Adrenal gland (tissue), 12 donors: ENCODE results near the gene SURF2. TPM values are rescaled to one million over a fixed set of nuclear protein-coding genes. Genes with fewer than 3 reads are reported as not detected.
"Not testable (repeated sequence)": the region's sequence is repeated elsewhere in the genome, so short reads cannot be mapped to it uniquely, and the experiment has no call there.

Experiments used
- DNase-seq, 7 donors: peaks; one replicate each; pipeline ENCODE4 v3.0.0-alpha.2; 2019 to 2020
- H3K27ac ChIP-seq, 5 donors: fragments of 200-600 bp; sonication (generic) in 4 of 5; 1 replicate in 3 of 5; 2 replicates in 2 of 5; pipeline versions ENCODE4 v1.5.1 to v1.8.0; 2016 to 2020; ENCODE audit warnings: mild to moderate bottlenecking in 1 of 5
- H3K27me3 ChIP-seq: fragments of 200-600 bp; 2 replicates; pipeline ENCODE4 v1.8.0; 2021
- H3K36me3 ChIP-seq, 2 donors: fragments of 200-600 bp; replicated peaks in 1 of 2; 1 replicate in 1 of 2; 2 replicates in 1 of 2; pipeline versions ENCODE4 v1.5.1 to v1.8.0; 2018 to 2022
- H3K4me1 ChIP-seq, 2 donors: fragments of 200-600 bp; replicated peaks in 1 of 2; 1 replicate in 1 of 2; 2 replicates in 1 of 2; pipeline versions ENCODE4 v1.5.1 to v1.8.0; 2018 to 2021
- H3K4me3 ChIP-seq, 4 donors: fragments of 200-600 bp; sonication (generic) in 3 of 4; one replicate each; pipeline ENCODE4 v1.5.1; 2016 to 2018
- H3K9me3 ChIP-seq, 3 donors: fragments of 200-600 bp; sonication (generic) in 1 of 3; replicated peaks in 1 of 3; 1 replicate in 2 of 3; 2 replicates in 1 of 3; pipeline versions ENCODE4 v1.5.1 to v1.8.0; 2016 to 2021
- POLR2A ChIP-seq, 2 donors: fragments of 450-650 bp; IDR thresholded peaks; one replicate each; pipeline ENCODE4 v1.6.1; 2017; ENCODE audit warnings: antibody characterized with exemption in 2 of 2, mild to moderate bottlenecking in 2 of 2, moderate library complexity in 1 of 2
- WGBS, 4 donors: extraction: QIAGEN DNeasy Blood & Tissue Kit in 2 of 4; methylation state at CpG; one replicate each; pipeline versions ENCODE4 v1.1.5 to v1.1.7; 2013 to 2017; 5-methylcytosine and 5-hydroxymethylcytosine counted together
- intact Hi-C, 2 donors: fragments of 100-400 bp; cut with DNase I; formaldehyde crosslinking; loops; one replicate each; pipeline versions ENCODE4 v1.14.1 to v1.15.0; 2022 to 2023
- polyA plus RNA-seq, 3 donors: library from polyadenylated mRNA; stranded (reverse); fragments of 200-250 nt in 2 of 3; fragments of 350-450 nt in 1 of 3; fragmentation: Illumina TruSeq in 1 of 3; extraction: RNeasy Lipid Tissue Mini Kit (QIAGEN cat#74804) in 1 of 3; gene quantifications; one replicate each; pipeline ENCODE4 v1.2.3, GENCODE V29; 2013 to 2014
- total RNA-seq, 9 donors: library from RNA; depleted of rRNA in 4 of 9; stranded (reverse); fragments of >200 nt in 4 of 9; fragments of 120-200 nt in 1 of 9; fragmentation: NEBNext Ultra II Directional in 1 of 9; extraction: Animal tissue kit (Norgen Biotek cat#: 25700) in 1 of 9; gene quantifications; one replicate each; pipeline versions ENCODE4 v1.1.0 to v1.2.4, GENCODE V29; 2013 to 2023
- TF ChIP-seq, protein P1 (sequence below), 6 experiments: fragments of 450-650 bp in 4 of 6; fragments of 200-600 bp in 2 of 6; sonication (generic) in 1 of 6; IDR thresholded peaks; 1 replicate in 5 of 6; 2 replicates in 1 of 6; pipeline versions ENCODE4 v1.5.1 to v1.8.0; 2016 to 2021; ENCODE audit warnings: antibody characterized with exemption in 6 of 6, mild to moderate bottlenecking in 2 of 6, moderate library complexity in 1 of 6
- donor health status: healthy with polysubstance abuse.
- donor health status: Bipolar disorder and iron deficiency.
- donor health status: DM: yes; HTN: yes; CAD: no.
- donor health status: DM: no; HTN: no; CAD: no.
- donor health status: DM: no; HTN: no; CAD: no.
- donor health status: DM: yes; HTN: yes; CAD: no.

SURF2 gene
- total and polyA plus RNA-seq, 12 donors: 13.4 to 53.0 (median 23.4) TPM

DNA sequence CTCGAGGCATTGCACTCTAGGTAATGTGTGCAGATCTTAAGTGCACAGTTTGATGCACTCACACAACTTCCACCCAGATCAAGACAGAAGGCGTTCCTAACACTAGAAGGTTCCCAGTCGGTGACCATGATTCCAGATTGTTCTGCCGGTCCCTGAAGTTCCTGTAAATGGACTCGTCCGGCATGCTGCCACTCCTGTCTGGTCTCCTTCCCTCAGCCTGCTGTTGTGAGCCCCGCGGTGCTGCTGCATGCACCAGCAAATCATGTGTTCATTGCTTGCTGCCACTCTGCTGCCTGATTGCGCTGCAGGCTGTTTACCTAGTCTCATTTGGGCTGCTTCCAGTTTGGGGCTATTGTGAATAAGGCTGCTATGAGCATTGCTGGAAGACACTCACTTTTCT is 31.3 kb downstream of the SURF2 start:
- H3K9me3 ChIP-seq: no peaks in the 10 kb centered on the region
- intact Hi-C loops: no loop called here

DNA sequence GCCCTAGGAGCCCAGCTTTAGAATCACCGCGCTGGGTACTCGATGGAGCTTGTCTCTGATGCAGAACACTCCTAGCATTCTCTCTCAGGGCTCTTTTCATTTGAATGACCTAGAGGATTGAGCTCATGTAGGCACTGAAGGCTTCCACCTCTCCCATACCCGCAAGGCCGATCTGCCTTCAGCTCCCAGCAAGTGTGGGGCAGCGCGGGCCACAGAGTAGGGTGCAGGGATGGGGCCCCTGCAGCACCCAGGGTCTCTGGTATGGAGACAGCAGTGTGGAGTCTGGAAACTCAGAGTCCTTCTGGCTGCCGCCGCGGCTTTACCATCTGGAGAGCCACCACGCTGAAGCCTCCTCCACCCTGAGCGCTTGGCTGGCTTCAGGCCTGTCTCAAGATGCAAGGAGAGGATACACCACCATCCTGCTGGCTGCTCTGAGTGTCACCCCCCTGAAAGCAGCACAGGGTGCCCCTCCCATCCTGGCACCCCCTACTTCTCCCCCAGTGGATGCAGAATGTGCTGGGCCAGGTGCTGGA is 32.7 kb downstream of the SURF2 start:
- TF ChIP-seq, protein P1, sequence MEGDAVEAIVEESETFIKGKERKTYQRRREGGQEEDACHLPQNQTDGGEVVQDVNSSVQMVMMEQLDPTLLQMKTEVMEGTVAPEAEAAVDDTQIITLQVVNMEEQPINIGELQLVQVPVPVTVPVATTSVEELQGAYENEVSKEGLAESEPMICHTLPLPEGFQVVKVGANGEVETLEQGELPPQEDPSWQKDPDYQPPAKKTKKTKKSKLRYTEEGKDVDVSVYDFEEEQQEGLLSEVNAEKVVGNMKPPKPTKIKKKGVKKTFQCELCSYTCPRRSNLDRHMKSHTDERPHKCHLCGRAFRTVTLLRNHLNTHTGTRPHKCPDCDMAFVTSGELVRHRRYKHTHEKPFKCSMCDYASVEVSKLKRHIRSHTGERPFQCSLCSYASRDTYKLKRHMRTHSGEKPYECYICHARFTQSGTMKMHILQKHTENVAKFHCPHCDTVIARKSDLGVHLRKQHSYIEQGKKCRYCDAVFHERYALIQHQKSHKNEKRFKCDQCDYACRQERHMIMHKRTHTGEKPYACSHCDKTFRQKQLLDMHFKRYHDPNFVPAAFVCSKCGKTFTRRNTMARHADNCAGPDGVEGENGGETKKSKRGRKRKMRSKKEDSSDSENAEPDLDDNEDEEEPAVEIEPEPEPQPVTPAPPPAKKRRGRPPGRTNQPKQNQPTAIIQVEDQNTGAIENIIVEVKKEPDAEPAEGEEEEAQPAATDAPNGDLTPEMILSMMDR (IDR thresholded peaks at IDR 0.05): no peak
- no peak for TF ChIP-seq POLR2A (IDR thresholded peaks at IDR 0.05)
- H3K4me3 ChIP-seq: no peak overlapping the region
- H3K36me3 ChIP-seq: no peaks in the 10 kb centered on the region
- no peak overlapping the region for H3K27ac ChIP-seq
- H3K27me3 ChIP-seq: no peaks in the 10 kb centered on the region
- DNase-seq: no peak
- 84 to 95% (median 93%) methylated on average over 2 to 12 of the region's 12 CpGs for WGBS, 4 donors
- no peaks in the 10 kb centered on the region for H3K9me3 ChIP-seq
- intact Hi-C loops: no loop called here
- no peaks in the 10 kb centered on the region for H3K4me1 ChIP-seq

More for the DNA sequence above, 31.3 kb downstream of the SURF2 start:
- WGBS, 4 donors: 84 to 87% (median 86%) methylated on average over 5 to 9 of the region's 9 CpGs
- TF ChIP-seq, protein P1 (IDR thresholded peaks at IDR 0.05): no peak
- TF ChIP-seq POLR2A (IDR thresholded peaks at IDR 0.05): no peak
- no peak for DNase-seq
- Histone ChIP-seq H3K4me3 (no peak overlapping the region), H3K4me1 (no peaks in the 10 kb centered on the region), H3K36me3 (no peaks in the 10 kb centered on the region), H3K27me3 (no peaks in the 10 kb centered on the region), H3K27ac (no peak overlapping the region)

DNA sequence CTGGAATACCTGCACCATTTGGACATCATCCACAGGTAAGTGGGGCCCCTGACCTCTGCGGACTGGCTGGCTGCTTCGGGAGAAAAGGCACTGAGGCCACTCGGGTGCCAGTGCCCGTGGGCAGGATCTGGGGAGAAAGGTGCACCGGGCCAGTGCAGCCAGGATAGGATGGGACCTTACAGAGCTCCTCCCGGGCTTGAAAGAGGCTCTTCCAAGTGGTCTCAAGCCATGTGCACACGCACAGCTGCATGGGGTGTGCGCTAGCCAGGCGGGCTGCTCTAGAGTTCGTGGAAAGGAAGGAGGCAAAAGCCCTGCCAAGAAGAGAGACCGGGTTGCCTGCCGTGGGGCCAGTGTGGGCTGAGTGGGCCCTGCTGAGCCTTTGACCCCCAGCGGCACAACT is 33.2 kb downstream of the SURF2 start:
- Histone ChIP-seq H3K27me3 (no peaks in the 10 kb centered on the region), H3K36me3 (no peaks in the 10 kb centered on the region), H3K4me3 (no peak overlapping the region), H3K27ac (no peak overlapping the region), H3K4me1 (no peaks in the 10 kb centered on the region), H3K9me3 (no peaks in the 10 kb centered on the region)
- DNase-seq: no peak
- 76 to 89% (median 87%) methylated on average over 8 to 13 of the region's 13 CpGs for WGBS, 4 donors
- no peak for TF ChIP-seq POLR2A (IDR thresholded peaks at IDR 0.05)
- TF ChIP-seq, protein P1 (IDR thresholded peaks at IDR 0.05): no peak
- intact Hi-C loops: no loop called here

DNA sequence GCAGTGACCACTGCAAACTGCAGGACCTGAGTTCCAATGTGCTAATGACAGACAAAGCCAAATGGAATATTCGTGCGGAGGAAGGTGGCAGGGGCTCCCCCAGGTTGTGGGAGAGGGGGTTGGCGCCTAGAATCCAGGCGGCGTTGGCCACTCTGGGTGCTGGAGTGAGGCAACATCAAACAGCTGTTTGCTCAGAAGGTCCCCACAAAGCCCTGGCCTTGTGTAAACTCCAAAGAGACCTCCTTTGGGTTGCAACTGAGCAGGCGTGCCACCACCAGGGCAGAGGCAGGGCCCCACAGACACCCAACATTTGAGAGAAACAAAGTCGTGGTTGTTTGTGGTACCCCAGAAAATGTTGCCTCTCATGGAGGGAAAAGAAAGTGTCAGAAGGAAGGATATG is 34.4 kb downstream of the SURF2 start:
- no peak for DNase-seq
- TF ChIP-seq POLR2A (IDR thresholded peaks at IDR 0.05): no peak
- Histone ChIP-seq H3K27ac (no peak overlapping the region), H3K4me3 (no peak overlapping the region), H3K27me3 (peaks cover 2% of the 10 kb centered on the region), H3K36me3 (no peaks in the 10 kb centered on the region), H3K4me1 (no peaks in the 10 kb centered on the region), H3K9me3 (no peaks in the 10 kb centered on the region)
- 79 to 82% (median 80%) methylated on average over 6 to 7 of the region's 7 CpGs for WGBS, 4 donors
- intact Hi-C loops: no loop called here

DNA sequence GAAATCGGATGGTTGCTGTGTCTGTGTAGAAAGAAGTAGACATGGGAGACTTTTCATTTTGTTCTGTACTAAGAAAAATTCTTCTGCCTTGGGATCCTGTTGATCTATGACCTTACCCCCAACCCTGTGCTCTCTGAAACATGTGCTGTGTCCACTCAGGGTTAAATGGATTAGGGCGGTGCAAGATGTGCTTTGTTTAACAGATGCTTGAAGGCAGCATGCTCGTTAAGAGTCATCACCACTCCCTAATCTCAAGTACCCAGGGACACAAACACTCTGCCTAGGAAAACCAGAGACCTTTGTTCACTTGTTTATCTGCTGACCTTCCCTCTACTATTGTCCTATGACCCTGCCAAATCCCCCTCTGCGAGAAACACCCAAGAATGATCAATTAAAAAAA is 35.1 kb downstream of the SURF2 start:
- H3K4me1 ChIP-seq, intact Hi-C loops, H3K27me3 ChIP-seq, DNase-seq, H3K36me3 ChIP-seq, H3K27ac ChIP-seq, H3K9me3 ChIP-seq, H3K4me3 ChIP-seq: not testable (repeated sequence)
- WGBS, 4 donors: 31 to 71% (median 64%) methylated on average over 1 to 3 of the region's 4 CpGs

DNA sequence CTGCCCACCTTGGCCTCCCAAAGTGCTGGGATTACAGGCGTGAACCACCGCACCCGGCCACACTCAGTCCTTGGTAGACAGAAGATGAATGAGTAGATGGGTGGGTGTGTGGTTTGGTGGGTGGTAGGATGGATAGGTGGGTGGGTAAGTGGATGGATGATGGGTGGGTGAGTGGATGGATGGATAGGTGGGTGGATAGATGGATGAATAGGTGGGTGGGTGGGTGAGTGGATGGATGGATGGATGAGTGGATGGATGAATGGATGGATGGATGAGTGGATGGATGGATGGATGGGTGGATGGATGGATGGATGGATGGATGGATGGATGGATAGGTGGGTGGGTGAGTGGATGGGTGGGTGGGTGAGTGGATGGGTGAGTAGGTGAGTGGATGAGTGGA is 36.0 kb downstream of the SURF2 start:
- WGBS, 4 donors: 89 to 94% (median 91%) methylated on average over 3 of the region's 3 CpGs
- H3K27me3 ChIP-seq, intact Hi-C loops, H3K4me3 ChIP-seq, H3K9me3 ChIP-seq, H3K36me3 ChIP-seq, H3K4me1 ChIP-seq, DNase-seq, H3K27ac ChIP-seq: not testable (repeated sequence)
